CD4-positive, alpha-beta T cell treated with Interleukin-15 for 4 hours (primary cell): ENCODE data around the gene ACP4.

Experiments used
- DNase-seq: peaks from one replicate; pipeline ENCODE4 v3.0.0-alpha.2; 2020; ENCODE audit warnings: low spot score

ACP4 gene

GRCh38 chr19:50844296-50844935 is 54.2 kb downstream of the ACP4 start:
- DNase-seq: no peak
